Measurements from ENCODE around the gene MTCH1. TPM values are rescaled to one million over a fixed set of nuclear protein-coding genes. Genes with fewer than 3 reads are reported as not detected.

The MTCH1 gene
- total RNA-seq, 4 donors from 2014 or later, result 185 to 242 (median 199) TPM

DNA sequence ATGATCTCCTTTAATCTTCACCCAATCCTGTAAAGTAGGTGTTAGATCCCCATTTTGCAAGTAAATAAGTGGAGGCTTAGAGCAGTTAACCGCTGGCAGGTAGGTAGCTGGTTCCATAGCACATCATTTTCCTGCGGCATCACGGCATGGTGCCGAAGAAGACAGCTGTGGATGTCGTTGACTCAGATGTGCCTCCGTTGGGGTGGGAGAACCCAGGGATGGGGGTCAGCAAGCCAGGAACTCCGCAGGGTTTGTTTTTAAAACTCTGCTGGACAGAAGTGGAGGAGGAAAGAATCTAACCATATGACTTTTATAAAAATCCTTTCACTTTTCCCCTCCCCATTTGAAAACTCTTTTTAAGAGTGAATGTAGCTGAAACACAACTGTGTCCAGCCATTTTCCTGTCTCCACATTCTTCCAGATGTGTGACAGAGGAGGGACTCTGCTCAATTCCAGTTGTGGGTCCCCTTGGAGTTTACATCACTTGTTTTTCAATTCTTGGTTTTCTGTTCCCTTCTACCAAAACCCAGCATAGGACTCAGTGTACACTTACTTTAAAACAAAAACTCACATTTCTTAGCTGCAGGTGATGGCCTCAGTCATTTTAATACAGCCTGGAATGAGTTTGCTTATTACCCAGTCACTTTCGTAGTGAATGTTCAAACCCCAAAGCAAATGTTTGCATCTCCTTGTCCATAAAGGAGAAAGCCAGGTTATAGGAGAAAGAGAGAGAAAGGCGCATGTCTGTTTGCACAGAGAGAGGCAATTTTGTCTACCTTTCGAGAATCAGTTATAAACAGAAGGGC lies 59.1 kb downstream of the MTCH1 start:
- 69 to 71% methylated on average over 9 to 10 of the region's 10 CpGs for WGBS, 2 donors (ENCODE audit: low coverage in 1 of 2)
- H3K4me1 ChIP-seq, result peaks cover 0 to 39% (median 24%) of the 10 kb centered on the region in 3 donors
- ATAC-seq, result no peak
- peaks cover 0 to 43% of the 10 kb centered on the region in 2 donors for H3K36me3 ChIP-seq
- H3K27me3 ChIP-seq, result no peaks in the 10 kb centered on the region
- no peak overlapping the region for H3K4me3 ChIP-seq
- TF ChIP-seq, protein P1, sequence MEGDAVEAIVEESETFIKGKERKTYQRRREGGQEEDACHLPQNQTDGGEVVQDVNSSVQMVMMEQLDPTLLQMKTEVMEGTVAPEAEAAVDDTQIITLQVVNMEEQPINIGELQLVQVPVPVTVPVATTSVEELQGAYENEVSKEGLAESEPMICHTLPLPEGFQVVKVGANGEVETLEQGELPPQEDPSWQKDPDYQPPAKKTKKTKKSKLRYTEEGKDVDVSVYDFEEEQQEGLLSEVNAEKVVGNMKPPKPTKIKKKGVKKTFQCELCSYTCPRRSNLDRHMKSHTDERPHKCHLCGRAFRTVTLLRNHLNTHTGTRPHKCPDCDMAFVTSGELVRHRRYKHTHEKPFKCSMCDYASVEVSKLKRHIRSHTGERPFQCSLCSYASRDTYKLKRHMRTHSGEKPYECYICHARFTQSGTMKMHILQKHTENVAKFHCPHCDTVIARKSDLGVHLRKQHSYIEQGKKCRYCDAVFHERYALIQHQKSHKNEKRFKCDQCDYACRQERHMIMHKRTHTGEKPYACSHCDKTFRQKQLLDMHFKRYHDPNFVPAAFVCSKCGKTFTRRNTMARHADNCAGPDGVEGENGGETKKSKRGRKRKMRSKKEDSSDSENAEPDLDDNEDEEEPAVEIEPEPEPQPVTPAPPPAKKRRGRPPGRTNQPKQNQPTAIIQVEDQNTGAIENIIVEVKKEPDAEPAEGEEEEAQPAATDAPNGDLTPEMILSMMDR (IDR thresholded peaks at IDR 0.05), result no peak
- TF ChIP-seq EP300 (IDR thresholded peaks at IDR 0.05) (no peak), POLR2A (IDR thresholded peaks at IDR 0.05) (no peak), POLR2AphosphoS5 (IDR thresholded peaks at IDR 0.05) (no peak)
- peak overlapping the region in 3 of 4 donors; percentile 38 to 72 (median 67) for H3K27ac ChIP-seq
- no peaks in the 10 kb centered on the region for H3K9me3 ChIP-seq

DNA sequence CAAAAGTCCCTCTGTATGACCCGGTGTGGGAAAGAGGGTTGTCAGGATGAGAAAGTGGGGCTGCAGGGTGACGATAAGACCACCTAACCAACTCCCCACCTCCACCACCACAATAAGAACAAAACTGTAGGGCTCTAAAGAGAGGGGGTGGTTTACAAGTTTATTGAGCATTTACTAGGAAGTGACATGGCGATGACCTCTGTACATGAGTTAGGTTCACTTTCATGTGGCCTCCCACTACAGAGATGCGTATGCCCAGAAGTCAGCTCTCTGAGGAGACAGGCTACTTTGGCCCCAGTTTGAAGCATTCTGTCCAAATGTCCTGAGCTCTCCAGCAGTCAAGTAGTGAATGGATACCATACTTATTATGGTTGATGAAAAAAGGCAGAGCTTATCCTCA lies 60.2 kb downstream of the MTCH1 start:
- 85 to 90% methylated on average over 2 to 4 of the region's 4 CpGs for WGBS, 2 donors (ENCODE audit: low coverage in 1 of 2)
- Histone ChIP-seq H3K9me3 (no peaks in the 10 kb centered on the region), H3K4me1 (peaks cover 0 to 46% (median 24%) of the 10 kb centered on the region in 3 donors), H3K4me3 (no peak overlapping the region), H3K36me3 (peaks cover 0 to 54% of the 10 kb centered on the region in 2 donors), H3K27me3 (no peaks in the 10 kb centered on the region), H3K27ac (no peak overlapping the region)
- ATAC-seq, result no peak
- TF ChIP-seq, protein P1 (IDR thresholded peaks at IDR 0.05), result no peak
- TF ChIP-seq POLR2AphosphoS5 (IDR thresholded peaks at IDR 0.05), result no peak
- no peak for TF ChIP-seq POLR2A (IDR thresholded peaks at IDR 0.05)
- TF ChIP-seq EP300 (IDR thresholded peaks at IDR 0.05), result no peak

DNA sequence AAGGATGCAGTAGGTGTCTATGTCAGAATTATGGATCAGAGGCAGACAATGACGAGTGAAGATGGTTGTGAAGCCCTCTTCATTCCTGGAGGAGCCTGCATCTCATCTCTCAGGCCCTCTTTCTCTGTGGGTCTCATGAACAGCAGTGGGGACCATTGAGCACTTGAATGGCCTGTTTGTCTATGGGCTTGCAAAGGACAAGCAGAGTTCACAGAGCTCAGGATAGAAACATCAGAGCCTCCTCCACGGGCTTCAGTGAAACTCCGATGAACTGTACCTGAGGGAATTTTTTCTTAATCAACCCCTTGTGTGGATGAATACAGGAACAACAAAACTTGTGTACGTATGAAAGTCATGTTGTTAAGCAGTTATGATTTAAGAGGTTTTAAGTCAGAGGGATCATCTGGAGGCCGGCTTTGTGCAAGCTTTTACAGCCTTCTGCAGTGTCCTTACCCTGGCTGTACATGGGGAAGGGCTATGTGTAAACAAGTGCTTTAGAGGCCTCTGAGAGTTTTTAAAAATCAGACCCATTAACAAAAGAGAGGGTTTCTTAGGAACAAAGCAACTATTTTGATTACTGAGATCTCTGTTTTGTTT lies 61.1 kb downstream of the MTCH1 start:
- Histone ChIP-seq H3K9me3 (no peaks in the 10 kb centered on the region), H3K27me3 (no peaks in the 10 kb centered on the region), H3K27ac (no peak overlapping the region), H3K4me3 (no peak overlapping the region), H3K36me3 (peaks cover 0 to 64% of the 10 kb centered on the region in 2 donors), H3K4me1 (peaks cover 0 to 45% (median 20%) of the 10 kb centered on the region in 3 donors)
- WGBS, 2 donors (ENCODE audit: low coverage in 1 of 2), result 46 to 61% methylated on average over 3 to 4 of the region's 5 CpGs
- TF ChIP-seq EP300 (IDR thresholded peaks at IDR 0.05) (no peak), POLR2AphosphoS5 (IDR thresholded peaks at IDR 0.05) (no peak), POLR2A (IDR thresholded peaks at IDR 0.05) (no peak)
- TF ChIP-seq, protein P1 (IDR thresholded peaks at IDR 0.05), result no peak
- no peak for ATAC-seq

DNA sequence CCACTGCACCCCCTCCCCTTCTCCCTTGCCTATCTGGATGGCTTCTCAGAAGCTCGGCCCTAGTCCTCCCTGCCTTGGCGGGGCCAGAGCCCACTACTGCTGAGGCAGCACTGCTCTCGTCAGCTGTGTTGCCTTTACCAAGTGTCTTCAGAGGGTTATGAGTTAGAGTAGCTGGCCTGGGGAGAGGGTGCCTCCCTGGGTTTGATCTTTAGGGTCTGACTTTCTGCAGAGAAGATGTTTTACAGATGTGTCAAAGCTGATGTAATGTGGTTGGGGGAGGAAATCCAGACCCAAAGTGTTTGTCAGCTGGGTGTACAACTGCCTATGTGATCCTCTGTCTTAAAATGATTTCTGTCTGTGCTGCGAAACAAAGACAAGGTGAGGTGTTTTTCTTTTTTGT lies 61.9 kb downstream of the MTCH1 start:
- 75 to 90% methylated on average over 2 of the region's 4 CpGs for WGBS, 2 donors (ENCODE audit: low coverage in 1 of 2)
- Histone ChIP-seq H3K27me3 (no peaks in the 10 kb centered on the region), H3K27ac (no peak overlapping the region), H3K4me1 (peaks cover 0 to 44% (median 13%) of the 10 kb centered on the region in 3 donors), H3K4me3 (no peak overlapping the region), H3K36me3 (peaks cover 0 to 71% of the 10 kb centered on the region in 2 donors), H3K9me3 (no peaks in the 10 kb centered on the region)
- ATAC-seq, result no peak
- no peak for TF ChIP-seq EP300 (IDR thresholded peaks at IDR 0.05)
- TF ChIP-seq, protein P1 (IDR thresholded peaks at IDR 0.05), result no peak
- no peak for TF ChIP-seq POLR2AphosphoS5 (IDR thresholded peaks at IDR 0.05)
- TF ChIP-seq POLR2A (IDR thresholded peaks at IDR 0.05), result no peak
